Mucosa of stomach (tissue), 1 donor: ENCODE results near the gene PDE11A.
"Not testable (repeated sequence)": the region's sequence is repeated elsewhere in the genome, so short reads cannot be mapped to it uniquely, and the experiment has no call there.

Experiments
- H3K27me3 ChIP-seq: one replicate; pipeline ENCODE4 v1.7.0; 2013; ENCODE audit warnings: mild to moderate bottlenecking, low read length; ENCODE audit not compliant: control insufficient read depth, insufficient read depth
- H3K36me3 ChIP-seq: one replicate; pipeline ENCODE4 v1.7.0; 2013; ENCODE audit warnings: low read length; ENCODE audit not compliant: control insufficient read depth, insufficient read depth
- H3K4me1 ChIP-seq: one replicate; pipeline ENCODE4 v1.7.0; 2013; ENCODE audit warnings: mild to moderate bottlenecking, low read length; ENCODE audit not compliant: control insufficient read depth, insufficient read depth
- H3K4me3 ChIP-seq: one replicate; pipeline ENCODE4 v1.7.0; 2013; ENCODE audit warnings: low read length
- H3K9ac ChIP-seq: one replicate; pipeline ENCODE4 v1.7.0; 2013; ENCODE audit warnings: mild to moderate bottlenecking, low read length, moderate library complexity
- H3K9me3 ChIP-seq: one replicate; pipeline ENCODE4 v1.7.0; 2013; ENCODE audit warnings: mild to moderate bottlenecking, low read length, moderate library complexity; ENCODE audit not compliant: control insufficient read depth
- donor health status: Pancreatic carcinoma.

The PDE11A gene

GRCh38 chr2:178069551-178069950, 3.0 kb downstream of the PDE11A start:
- H3K4me3 ChIP-seq = no peak overlapping the region
- H3K9me3 ChIP-seq = no peaks in the 10 kb centered on the region
- H3K9ac ChIP-seq = no peak overlapping the region

GRCh38 chr2:178068823-178069454, 3.6 kb downstream of the PDE11A start:
- Histone ChIP-seq H3K4me3 (no peak overlapping the region), H3K27me3 (peaks cover 10% of the 10 kb centered on the region)

More at GRCh38 chr2:178069551-178069950, 3.0 kb downstream of the PDE11A start:
- Histone ChIP-seq H3K36me3 (no peaks in the 10 kb centered on the region), H3K4me1 (peaks cover 22% of the 10 kb centered on the region), H3K27me3 (peaks cover 10% of the 10 kb centered on the region)

GRCh38 chr2:178066890-178067669, 5.5 kb downstream of the PDE11A start:
- H3K4me3 ChIP-seq = no peak overlapping the region
- no peaks in the 10 kb centered on the region for H3K36me3 ChIP-seq

More at GRCh38 chr2:178068823-178069454, 3.6 kb downstream of the PDE11A start:
- Histone ChIP-seq H3K4me1 (peaks cover 18% of the 10 kb centered on the region), H3K36me3 (no peaks in the 10 kb centered on the region), H3K9ac (no peak overlapping the region), H3K9me3 (no peaks in the 10 kb centered on the region)

GRCh38 chr2:178066324-178066723, 6.3 kb downstream of the PDE11A start:
- Histone ChIP-seq H3K36me3 (no peaks in the 10 kb centered on the region), H3K4me3 (no peak overlapping the region), H3K9ac (no peak overlapping the region), H3K4me1 (no peaks in the 10 kb centered on the region), H3K9me3 (no peaks in the 10 kb centered on the region), H3K27me3 (peaks cover under 1% of the 10 kb centered on the region)

More at GRCh38 chr2:178066890-178067669, 5.5 kb downstream of the PDE11A start:
- no peak overlapping the region for H3K9ac ChIP-seq
- H3K4me1 ChIP-seq = peaks cover 2% of the 10 kb centered on the region
- no peaks in the 10 kb centered on the region for H3K9me3 ChIP-seq
- H3K27me3 ChIP-seq = peaks cover 5% of the 10 kb centered on the region

GRCh38 chr2:178059681-178060080, 12.9 kb downstream of the PDE11A start:
- no peaks in the 10 kb centered on the region for H3K9me3 ChIP-seq
- no peak overlapping the region for H3K9ac ChIP-seq
- H3K36me3 ChIP-seq = no peaks in the 10 kb centered on the region
- no peak overlapping the region for H3K4me3 ChIP-seq
- H3K27me3 ChIP-seq = no peaks in the 10 kb centered on the region
- H3K4me1 ChIP-seq = no peaks in the 10 kb centered on the region

GRCh38 chr2:178059111-178059510, 13.5 kb downstream of the PDE11A start:
- no peak overlapping the region for H3K9ac ChIP-seq
- H3K4me1 ChIP-seq = no peaks in the 10 kb centered on the region
- no peaks in the 10 kb centered on the region for H3K9me3 ChIP-seq
- H3K4me3 ChIP-seq = no peak overlapping the region
- no peaks in the 10 kb centered on the region for H3K36me3 ChIP-seq
- no peaks in the 10 kb centered on the region for H3K27me3 ChIP-seq

- H3K9me3 ChIP-seq = no peaks in the 10 kb centered on the region
- H3K27me3 ChIP-seq = no peaks in the 10 kb centered on the region
- no peak overlapping the region for H3K4me3 ChIP-seq
- no peaks in the 10 kb centered on the region for H3K4me1 ChIP-seq
- H3K36me3 ChIP-seq = no peaks in the 10 kb centered on the region
- H3K9ac ChIP-seq = no peak overlapping the region
Measured at GRCh38 chr2:178057179-178057680, 15.3 kb downstream of the PDE11A start.

GRCh38 chr2:178056345-178056744, 16.2 kb downstream of the PDE11A start:
- no peaks in the 10 kb centered on the region for H3K9me3 ChIP-seq

GRCh38 chr2:178051257-178051656, 21.3 kb downstream of the PDE11A start:
- H3K9me3 ChIP-seq, H3K4me3 ChIP-seq: not testable (repeated sequence)

More at GRCh38 chr2:178056345-178056744, 16.2 kb downstream of the PDE11A start:
- H3K9ac ChIP-seq = no peak overlapping the region
- H3K4me3 ChIP-seq = no peak overlapping the region
- no peaks in the 10 kb centered on the region for H3K36me3 ChIP-seq
- no peaks in the 10 kb centered on the region for H3K27me3 ChIP-seq
- no peaks in the 10 kb centered on the region for H3K4me1 ChIP-seq

GRCh38 chr2:178047391-178047790, 25.2 kb downstream of the PDE11A start:
- no peaks in the 10 kb centered on the region for H3K4me1 ChIP-seq
- no peaks in the 10 kb centered on the region for H3K9me3 ChIP-seq
- H3K9ac ChIP-seq = no peak overlapping the region
- H3K36me3 ChIP-seq = no peaks in the 10 kb centered on the region
- H3K27me3 ChIP-seq = no peaks in the 10 kb centered on the region
- no peak overlapping the region for H3K4me3 ChIP-seq

More at GRCh38 chr2:178051257-178051656, 21.3 kb downstream of the PDE11A start:
- H3K27me3 ChIP-seq, H3K36me3 ChIP-seq, H3K9ac ChIP-seq, H3K4me1 ChIP-seq: not testable (repeated sequence)

- H3K4me3 ChIP-seq = no peak overlapping the region
- H3K36me3 ChIP-seq = no peaks in the 10 kb centered on the region
- no peak overlapping the region for H3K9ac ChIP-seq
- H3K27me3 ChIP-seq = no peaks in the 10 kb centered on the region
- H3K4me1 ChIP-seq = no peaks in the 10 kb centered on the region
- no peaks in the 10 kb centered on the region for H3K9me3 ChIP-seq
Measured at GRCh38 chr2:178044836-178045235, 27.7 kb downstream of the PDE11A start.

GRCh38 chr2:178043266-178043665, 29.3 kb downstream of the PDE11A start:
- H3K36me3 ChIP-seq = no peaks in the 10 kb centered on the region
- H3K4me3 ChIP-seq = no peak overlapping the region
- no peaks in the 10 kb centered on the region for H3K27me3 ChIP-seq
- no peaks in the 10 kb centered on the region for H3K4me1 ChIP-seq
- H3K9me3 ChIP-seq = no peaks in the 10 kb centered on the region
- H3K9ac ChIP-seq = no peak overlapping the region
